ENCODE data around the gene CCDC148. TPM values are rescaled to one million over a fixed set of nuclear protein-coding genes. Genes with fewer than 3 reads are reported as not detected.

CCDC148 gene
- total and polyA plus RNA-seq, 2 experiments from 2014 or later = 1.2 to 1.8 TPM

DNA sequence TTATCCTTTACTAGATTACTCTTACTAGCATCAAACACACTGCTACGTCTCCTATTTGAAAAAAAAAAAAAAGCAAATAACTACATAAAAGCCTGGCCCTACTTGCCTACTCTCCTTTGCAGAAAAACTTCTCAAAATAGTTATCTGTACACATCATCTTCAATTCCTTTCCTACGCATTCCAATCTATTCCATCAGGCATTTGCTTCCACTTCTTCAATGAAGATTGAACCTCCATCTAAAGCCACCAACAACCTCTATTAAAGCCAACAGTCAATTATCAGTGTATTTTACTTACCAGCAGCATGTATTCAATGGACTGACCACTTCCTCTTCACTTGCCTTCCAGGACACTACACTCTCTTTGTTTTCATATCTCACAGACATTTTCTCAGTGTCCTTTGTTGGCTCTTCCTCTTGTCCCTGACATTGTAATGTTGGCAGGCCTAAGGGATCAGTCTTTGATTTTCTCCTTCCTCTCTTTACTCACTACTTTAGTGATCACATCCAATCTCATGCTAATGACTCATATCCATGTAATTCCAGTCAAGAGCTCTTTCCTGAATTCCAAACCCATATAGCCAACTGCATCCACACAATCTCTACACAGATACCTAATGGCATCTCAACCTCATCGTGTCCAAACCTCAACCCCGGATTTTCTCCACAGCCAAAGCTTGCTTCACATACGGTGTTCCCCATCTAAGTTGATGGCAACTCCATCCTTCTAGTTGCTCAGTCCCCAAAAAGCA lies 131.3 kb downstream of the CCDC148 start:
- no peak overlapping the region for H3K27ac Mint-ChIP-seq
- H3F3A ChIP-seq (replicated peaks; ENCODE audit: low read depth) = no peaks in the 10 kb centered on the region
- H3K27me3 ChIP-seq (ENCODE audit: insufficient read depth) = no peaks in the 10 kb centered on the region
- no peaks in the 10 kb centered on the region for H3K27me3 Mint-ChIP-seq (ENCODE audit: insufficient read depth, low read depth, poor library complexity)
- no peak overlapping the region for H3K4me3 ChIP-seq
- H3K4me2 ChIP-seq = no peak overlapping the region
- no peaks in the 10 kb centered on the region for H4K20me1 ChIP-seq (replicated peaks; ENCODE audit: insufficient read depth)
- TF ChIP-seq NANOG (IDR thresholded peaks at IDR 0.05; ENCODE audit: borderline replicate concordance) (no peak), ZNF114 (CRISPR knock-in tag; IDR thresholded peaks at IDR 0.05) (no peak), CTCF (conservative IDR thresholded peaks at IDR 0.05; ENCODE audit: low read depth in 2 of 2) (no peak), POLR2AphosphoS5 (IDR thresholded peaks at IDR 0.05; ENCODE audit: low read depth) (no peak), ZNF462 (CRISPR knock-in tag; IDR thresholded peaks at IDR 0.05) (no peak), ZNF331 (CRISPR knock-in tag; IDR thresholded peaks at IDR 0.05; ENCODE audit: low read depth) (no peak), EZH2phosphoT487 (IDR thresholded peaks at IDR 0.05; ENCODE audit: unreplicated experiment) (no peak), ETS1 (IDR thresholded peaks at IDR 0.05) (no peak), CREB1 (CRISPR knock-in tag; IDR thresholded peaks at IDR 0.05; ENCODE audit: low read depth) (no peak), JUNB (IDR thresholded peaks at IDR 0.05; ENCODE audit: unreplicated experiment) (no peak), STAT1 (IDR thresholded peaks at IDR 0.05; ENCODE audit: unreplicated experiment) (no peak), EZH2 (IDR thresholded peaks at IDR 0.05; ENCODE audit: low read depth, unreplicated experiment) (no peak)
- TF ChIP-seq, protein P1, sequence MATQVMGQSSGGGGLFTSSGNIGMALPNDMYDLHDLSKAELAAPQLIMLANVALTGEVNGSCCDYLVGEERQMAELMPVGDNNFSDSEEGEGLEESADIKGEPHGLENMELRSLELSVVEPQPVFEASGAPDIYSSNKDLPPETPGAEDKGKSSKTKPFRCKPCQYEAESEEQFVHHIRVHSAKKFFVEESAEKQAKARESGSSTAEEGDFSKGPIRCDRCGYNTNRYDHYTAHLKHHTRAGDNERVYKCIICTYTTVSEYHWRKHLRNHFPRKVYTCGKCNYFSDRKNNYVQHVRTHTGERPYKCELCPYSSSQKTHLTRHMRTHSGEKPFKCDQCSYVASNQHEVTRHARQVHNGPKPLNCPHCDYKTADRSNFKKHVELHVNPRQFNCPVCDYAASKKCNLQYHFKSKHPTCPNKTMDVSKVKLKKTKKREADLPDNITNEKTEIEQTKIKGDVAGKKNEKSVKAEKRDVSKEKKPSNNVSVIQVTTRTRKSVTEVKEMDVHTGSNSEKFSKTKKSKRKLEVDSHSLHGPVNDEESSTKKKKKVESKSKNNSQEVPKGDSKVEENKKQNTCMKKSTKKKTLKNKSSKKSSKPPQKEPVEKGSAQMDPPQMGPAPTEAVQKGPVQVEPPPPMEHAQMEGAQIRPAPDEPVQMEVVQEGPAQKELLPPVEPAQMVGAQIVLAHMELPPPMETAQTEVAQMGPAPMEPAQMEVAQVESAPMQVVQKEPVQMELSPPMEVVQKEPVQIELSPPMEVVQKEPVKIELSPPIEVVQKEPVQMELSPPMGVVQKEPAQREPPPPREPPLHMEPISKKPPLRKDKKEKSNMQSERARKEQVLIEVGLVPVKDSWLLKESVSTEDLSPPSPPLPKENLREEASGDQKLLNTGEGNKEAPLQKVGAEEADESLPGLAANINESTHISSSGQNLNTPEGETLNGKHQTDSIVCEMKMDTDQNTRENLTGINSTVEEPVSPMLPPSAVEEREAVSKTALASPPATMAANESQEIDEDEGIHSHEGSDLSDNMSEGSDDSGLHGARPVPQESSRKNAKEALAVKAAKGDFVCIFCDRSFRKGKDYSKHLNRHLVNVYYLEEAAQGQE (IDR thresholded peaks at IDR 0.05; ENCODE audit: unreplicated experiment) = no peak
- no peak for ATAC-seq
- no peak for DNase-seq (ENCODE audit: low spot score)
- H3K27ac ChIP-seq (ENCODE audit: low read depth) = no peak overlapping the region
- 0 out of 2 replicates have a peak, but pooled peaks cover 4% of the 10 kb centered on the region for H3K36me3 ChIP-seq (ENCODE audit: insufficient read depth)
- no peaks in the 10 kb centered on the region for H3K4me1 Mint-ChIP-seq
- no peaks in the 10 kb centered on the region for H3K4me1 ChIP-seq (ENCODE audit: insufficient read depth)
- no peaks in the 10 kb centered on the region for H3K36me3 Mint-ChIP-seq (ENCODE audit: low read depth)
- no peak overlapping the region for H2AFZ ChIP-seq
- no peak overlapping the region for H3K4me3 Mint-ChIP-seq
- H3K9me2 ChIP-seq (ENCODE audit: insufficient read depth) = no peaks in the 10 kb centered on the region; the same call in 1 of the 2 replicates
- H3K9me3 Mint-ChIP-seq = peaks cover 4% of the 10 kb centered on the region; the same call in 2 of the 3 replicates
- H3K79me2 ChIP-seq (replicated peaks; ENCODE audit: insufficient read depth) = no peaks in the 10 kb centered on the region

All from GM23338 (cell line).